ENCODE measurements around the gene PIK3CD. TPM values are rescaled to one million over a fixed set of nuclear protein-coding genes. Genes with fewer than 3 reads are reported as not detected.

Gene PIK3CD
- total and polyA plus RNA-seq, 2 donors (not counting 3 experiments of a cell fraction or from before 2014, with no cell fraction given), result 3.5 to 5.2 TPM

DNA sequence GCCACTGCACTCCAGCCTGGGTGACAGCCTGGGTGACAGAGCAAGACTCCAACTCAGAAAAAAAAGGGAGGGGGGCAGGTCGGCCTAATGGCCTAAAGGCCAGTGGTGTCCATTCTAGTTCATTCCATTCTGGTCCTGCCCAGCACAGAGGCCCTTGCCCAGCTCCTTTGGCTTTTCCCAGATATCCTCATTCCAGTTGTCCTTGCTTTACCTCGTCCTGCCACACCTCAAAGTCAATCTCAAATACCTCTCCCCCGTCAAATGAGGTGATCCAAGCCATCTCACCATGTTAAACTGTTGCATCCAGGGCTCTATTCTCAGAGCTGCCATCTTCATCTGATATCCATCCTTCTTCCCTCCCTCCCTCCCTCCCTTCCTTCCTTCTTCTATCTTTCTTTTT, 19.9 kb upstream of the PIK3CD start:
- H3K4me1 ChIP-seq (ENCODE audit: control insufficient read depth, extremely low read depth, insufficient read depth, low read length), result no peaks in the 10 kb centered on the region
- H2AFZ ChIP-seq (ENCODE audit: low read depth, low read length), result no peak overlapping the region
- H4K20me1 ChIP-seq (replicated peaks; ENCODE audit: control insufficient read depth, extremely low read depth, insufficient read depth, low read length), result no peaks in the 10 kb centered on the region
- no peaks in the 10 kb centered on the region for H3K9me3 ChIP-seq (replicated peaks; ENCODE audit: control insufficient read depth, insufficient read depth, low read length)
- H3K79me2 ChIP-seq (ENCODE audit: control insufficient read depth, insufficient read depth, low read length), result no peaks in the 10 kb centered on the region
- peaks cover 0 to 2% of the 10 kb centered on the region in 2 experiments for H3K27me3 ChIP-seq (ENCODE audit: control insufficient read depth in 2 of 2, insufficient read depth in 2 of 2, low read length in 2 of 2)
- intact Hi-C loops (cut with micrococcal nuclease) (no loop called here), dilution Hi-C loops (cut with MboI; ENCODE audit: extremely low pct_ligation_motif_present, low sequenced_read_pairs) (no loop called here)
- ChIA-PET CTCF (interaction anchor here (0.7 to 1.3 kb wide), 3 partner anchors 11 to 235 kb away, joined by 3 read pairs; no protein-coding TSS in a partner anchor), POLR2A (interaction anchor here (0.6 kb wide), 1 partner anchor 285 kb away, joined by 3 read pairs; no protein-coding TSS in a partner anchor)
- H3K4me2 ChIP-seq (ENCODE audit: insufficient read depth, low read length), result no peak overlapping the region
- TF ChIP-seq POLR2AphosphoS5 (IDR thresholded peaks at IDR 0.05; ENCODE audit: insufficient read depth, low read depth, low read length) (no peak), GATA2 (IDR thresholded peaks at IDR 0.05; ENCODE audit: insufficient read depth, insufficient read length, low read depth, low read length) (no peak), MYC (IDR thresholded peaks at IDR 0.05; ENCODE audit: low read depth, low read length) (no peak), CTCF (IDR thresholded peaks at IDR 0.05; ENCODE audit: extremely low read depth in 1 of 2, insufficient read depth in 1 of 2, low read depth in 1 of 2, low read length in 2 of 2) (no peak)
- H3K27ac ChIP-seq (ENCODE audit: insufficient read depth, low read depth, low read length), result no peak overlapping the region
- DNase-seq (ENCODE audit: low read depth, low spot score) (no peak), FAIRE-seq (no peak)
- H3K9ac ChIP-seq (replicated peaks; ENCODE audit: extremely low read depth, insufficient read depth, low read length), result no peak overlapping the region
- no TSS peak for BruUV-seq (replicated peaks)
- no peaks in the 10 kb centered on the region for H3K9me1 ChIP-seq (replicated peaks; ENCODE audit: control insufficient read depth, extremely low read depth, insufficient read depth, low read length)
- H3K36me3 ChIP-seq (ENCODE audit: control insufficient read depth in 2 of 2, extremely low read depth in 1 of 2, insufficient read depth in 2 of 2, low read length in 2 of 2), result no peaks in the 10 kb centered on the region
- no peak overlapping the region for H3K4me3 ChIP-seq (replicated peaks in 1 of 3; ENCODE audit: insufficient read depth in 1 of 3, low read depth in 1 of 3, low read length in 3 of 3)

GRCh38 chr1:9633493-9633892, 18.0 kb upstream of the PIK3CD start:
- FAIRE-seq, result no peak
- Histone ChIP-seq H3K4me1 (ENCODE audit: control insufficient read depth, extremely low read depth, insufficient read depth, low read length) (no peaks in the 10 kb centered on the region), H4K20me1 (replicated peaks; ENCODE audit: control insufficient read depth, extremely low read depth, insufficient read depth, low read length) (no peaks in the 10 kb centered on the region), H3K9ac (replicated peaks; ENCODE audit: extremely low read depth, insufficient read depth, low read length) (no peak overlapping the region), H3K27me3 (ENCODE audit: control insufficient read depth in 2 of 2, insufficient read depth in 2 of 2, low read length in 2 of 2) (peaks cover 0 to 2% of the 10 kb centered on the region in 2 experiments), H3K9me1 (replicated peaks; ENCODE audit: control insufficient read depth, extremely low read depth, insufficient read depth, low read length) (no peaks in the 10 kb centered on the region), H2AFZ (ENCODE audit: low read depth, low read length) (no peak overlapping the region), H3K4me3 (replicated peaks in 1 of 3; ENCODE audit: insufficient read depth in 1 of 3, low read depth in 1 of 3, low read length in 3 of 3) (no peak overlapping the region), H3K27ac (ENCODE audit: insufficient read depth, low read depth, low read length) (no peak overlapping the region), H3K36me3 (ENCODE audit: control insufficient read depth in 2 of 2, extremely low read depth in 1 of 2, insufficient read depth in 2 of 2, low read length in 2 of 2) (no peaks in the 10 kb centered on the region), H3K79me2 (ENCODE audit: control insufficient read depth, insufficient read depth, low read length) (no peaks in the 10 kb centered on the region), H3K9me3 (replicated peaks; ENCODE audit: control insufficient read depth, insufficient read depth, low read length) (no peaks in the 10 kb centered on the region), H3K4me2 (ENCODE audit: insufficient read depth, low read length) (no peak overlapping the region)
- TF ChIP-seq FOS (IDR thresholded peaks at IDR 0.05; ENCODE audit: borderline replicate concordance, insufficient read depth, low read length) (no peak), GATA2 (IDR thresholded peaks at IDR 0.05; ENCODE audit: insufficient read depth, insufficient read length, low read depth, low read length) (no peak), JUN (IDR thresholded peaks at IDR 0.05; ENCODE audit: borderline replicate concordance, insufficient read depth, insufficient read length, low read depth) (no peak), MYC (IDR thresholded peaks at IDR 0.05; ENCODE audit: low read depth, low read length) (no peak), POLR2AphosphoS5 (IDR thresholded peaks at IDR 0.05; ENCODE audit: insufficient read depth, low read depth, low read length) (no peak), EZH2 (IDR thresholded peaks at IDR 0.05; ENCODE audit: borderline replicate concordance, low read depth, low read length, severe bottlenecking) (no peak), CTCF (IDR thresholded peaks at IDR 0.05; ENCODE audit: extremely low read depth in 1 of 2, insufficient read depth in 1 of 2, low read depth in 1 of 2, low read length in 2 of 2) (no peak), POLR2A (IDR thresholded peaks at IDR 0.05; ENCODE audit: low read depth, low read length) (no peak)
- TF ChIP-seq, protein P1, sequence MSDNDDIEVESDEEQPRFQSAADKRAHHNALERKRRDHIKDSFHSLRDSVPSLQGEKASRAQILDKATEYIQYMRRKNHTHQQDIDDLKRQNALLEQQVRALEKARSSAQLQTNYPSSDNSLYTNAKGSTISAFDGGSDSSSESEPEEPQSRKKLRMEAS (IDR thresholded peaks at IDR 0.05; ENCODE audit: insufficient read depth, insufficient read length), result no peak
- CTCF ChIA-PET, result no interaction called here
- dilution Hi-C loops (cut with MboI; ENCODE audit: extremely low pct_ligation_motif_present, low sequenced_read_pairs), result no loop called here
- POLR2A ChIA-PET, result no interaction called here
- intact Hi-C loops (cut with micrococcal nuclease), result no loop called here
- BruUV-seq (replicated peaks), result no TSS peak
- DNase-seq (ENCODE audit: low read depth, low spot score), result no peak
